Measurements from ENCODE around the gene SMG9.
"Not testable (repeated sequence)": the region's sequence is repeated elsewhere in the genome, so short reads cannot be mapped to it uniquely, and the experiment has no call there.

SMG9 gene

GRCh38 chr19:43687660-43687997, 67.1 kb downstream of the SMG9 start:
- no peak for DNase-seq

- no peak for DNase-seq
Measured at GRCh38 chr19:43684326-43684725, 70.4 kb downstream of the SMG9 start.

- no peak for DNase-seq
Measured at GRCh38 chr19:43683905-43684304, 70.9 kb downstream of the SMG9 start.

GRCh38 chr19:43682824-43683661, 71.7 kb downstream of the SMG9 start:
- DNase-seq = no peak

- not testable (repeated sequence) for DNase-seq
Measured at GRCh38 chr19:43682269-43682668, 72.5 kb downstream of the SMG9 start.

- no peak for DNase-seq
Measured at GRCh38 chr19:43681821-43682220, 72.9 kb downstream of the SMG9 start.

- no peak for DNase-seq
Measured at GRCh38 chr19:43678512-43679261, 76.1 kb downstream of the SMG9 start.
